ENCODE results near the gene C5orf46. TPM values are rescaled to one million over a fixed set of nuclear protein-coding genes. Genes with fewer than 3 reads are reported as not detected.

Gene C5orf46
- total and polyA plus RNA-seq, 2 of the 13 experiments (the other 11 are each of a cell fraction or from before 2014, with no cell fraction given), result not detected

DNA sequence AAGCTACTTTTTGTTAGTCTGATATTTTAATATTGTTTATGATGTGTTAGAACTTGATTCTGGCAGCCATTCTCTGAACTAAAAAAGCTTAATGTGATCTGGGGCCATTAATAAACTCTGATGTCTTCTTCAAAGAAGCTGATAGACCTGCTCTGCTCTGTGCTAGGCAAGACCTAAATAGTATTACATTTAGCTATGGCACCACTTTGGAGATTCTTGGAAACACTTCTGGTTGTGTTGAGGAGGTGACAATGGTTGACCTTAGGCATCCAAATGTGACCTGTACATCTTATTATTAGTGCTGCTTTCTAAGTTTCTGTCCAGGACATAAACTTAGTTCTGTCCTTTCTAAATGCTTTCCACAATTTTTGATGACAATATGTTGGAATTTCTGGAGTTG is 49.5 kb downstream of the C5orf46 start:
- Histone ChIP-seq H3K36me3 (replicated peaks in 1 of 2; ENCODE audit: control insufficient read depth in 1 of 2, insufficient read depth in 2 of 2, low read length in 2 of 2) (no peaks in the 10 kb centered on the region), H2AFZ (ENCODE audit: low read length) (no peak overlapping the region), H3K4me2 (ENCODE audit: low read depth, low read length) (no peak overlapping the region), H3K27me3 (ENCODE audit: control insufficient read depth in 1 of 2, insufficient read depth in 2 of 2, low read length in 2 of 2) (no peaks in the 10 kb centered on the region), H3K4me1 (ENCODE audit: insufficient read depth, low read length) (no peaks in the 10 kb centered on the region), H3K79me2 (ENCODE audit: insufficient read depth, low read length) (no peaks in the 10 kb centered on the region), H3K9ac (ENCODE audit: insufficient read depth, low read depth, low read length) (no peak overlapping the region), H4K20me1 (ENCODE audit: insufficient read depth, low read length) (no peaks in the 10 kb centered on the region), H3K4me3 (replicated peaks in 1 of 3; ENCODE audit: insufficient read depth in 1 of 3, low read depth in 2 of 3, low read length in 3 of 3) (no peak overlapping the region), H3K27ac (ENCODE audit: extremely low read length, insufficient read depth, low read length) (no peak overlapping the region), H3K9me3 (ENCODE audit: low read length) (no peaks in the 10 kb centered on the region)
- BruUV-seq (replicated peaks), result no TSS peak
- FAIRE-seq, result no peak
- TF ChIP-seq JUND (CRISPR knock-in tag; IDR thresholded peaks at IDR 0.05) (no peak), ZNF510 (CRISPR knock-in tag; IDR thresholded peaks at IDR 0.05; ENCODE audit: low read depth) (no peak), ZBTB10 (CRISPR knock-in tag; IDR thresholded peaks at IDR 0.05; ENCODE audit: borderline replicate concordance) (no peak), KAT7 (CRISPR knock-in tag; IDR thresholded peaks at IDR 0.05; ENCODE audit: borderline replicate concordance) (no peak)
- DNase-seq (ENCODE audit: low spot score), result no peak
- no peak for ATAC-seq
- POLR2A ChIA-PET, result no interaction called here
- CTCF ChIA-PET (ENCODE audit: low intra/inter-chr PET ratio, low total read pairs), result interaction anchor here (1.1 to 1.2 kb wide), 2 partner anchors 34 to 874 kb away, joined by 5 to 7 read pairs; no protein-coding TSS in a partner anchor
- intact Hi-C loops (cut with micrococcal nuclease; ENCODE audit: unreplicated experiment), result loop anchor here (1.0 to 10.0 kb wide), 5 partner anchors 18 to 268 kb away; no protein-coding TSS in a partner anchor
- in situ Hi-C loops (cut with HindIII; ENCODE audit: extremely low pct_ligation_motif_present, low pct_unique_long_range_greater_than_20kb), result loop anchor here (5.0 kb wide), 1 partner anchor 80 kb away; no protein-coding TSS in a partner anchor

DNA sequence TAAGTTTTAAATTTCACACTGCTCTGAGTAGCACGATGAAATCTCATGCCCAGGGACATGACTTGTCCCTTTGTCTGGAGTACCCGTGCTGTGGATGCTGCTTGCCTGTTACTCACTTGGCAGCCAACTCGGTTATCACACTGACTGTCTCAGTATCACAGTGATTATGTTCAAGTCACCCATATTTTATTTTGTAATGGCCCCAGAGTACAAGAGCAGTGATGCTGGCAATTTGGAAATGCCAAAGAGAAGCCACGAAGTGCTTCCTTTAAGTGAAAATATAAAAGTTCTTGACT is 50.6 kb downstream of the C5orf46 start:
- Histone ChIP-seq H3K36me3 (replicated peaks in 1 of 2; ENCODE audit: control insufficient read depth in 1 of 2, insufficient read depth in 2 of 2, low read length in 2 of 2) (no peaks in the 10 kb centered on the region), H3K4me2 (ENCODE audit: low read depth, low read length) (no peak overlapping the region), H3K9ac (ENCODE audit: insufficient read depth, low read depth, low read length) (no peak overlapping the region), H3K79me2 (ENCODE audit: insufficient read depth, low read length) (no peaks in the 10 kb centered on the region), H2AFZ (ENCODE audit: low read length) (no peak overlapping the region), H3K27ac (ENCODE audit: extremely low read length, insufficient read depth, low read length) (no peak overlapping the region), H3K9me3 (ENCODE audit: low read length) (no peaks in the 10 kb centered on the region), H3K27me3 (ENCODE audit: control insufficient read depth in 1 of 2, insufficient read depth in 2 of 2, low read length in 2 of 2) (no peaks in the 10 kb centered on the region), H4K20me1 (ENCODE audit: insufficient read depth, low read length) (no peaks in the 10 kb centered on the region), H3K4me3 (replicated peaks in 1 of 3; ENCODE audit: insufficient read depth in 1 of 3, low read depth in 2 of 3, low read length in 3 of 3) (no peak overlapping the region), H3K4me1 (ENCODE audit: insufficient read depth, low read length) (no peaks in the 10 kb centered on the region)
- TF ChIP-seq ZNF180 (CRISPR knock-in tag; IDR thresholded peaks at IDR 0.05; ENCODE audit: borderline replicate concordance, low read depth), result no peak
- ChIA-PET POLR2A (no interaction called here), CTCF (ENCODE audit: low intra/inter-chr PET ratio, low total read pairs) (no interaction called here)
- DNase-seq (ENCODE audit: low spot score) (no peak), ATAC-seq (no peak), FAIRE-seq (no peak)
- no TSS peak for BruUV-seq (replicated peaks)
- in situ Hi-C loops (cut with HindIII; ENCODE audit: extremely low pct_ligation_motif_present, low pct_unique_long_range_greater_than_20kb), result loop anchor here (5.0 kb wide), 1 partner anchor 82 kb away; no protein-coding TSS in a partner anchor
- intact Hi-C loops (cut with micrococcal nuclease; ENCODE audit: unreplicated experiment), result loop anchor here (5.0 to 10.0 kb wide), 3 partner anchors 33 to 269 kb away; no protein-coding TSS in a partner anchor
- WGBS (ENCODE audit: low lambda C conversion rate), result 3% methylated on average over 3 of the region's 4 CpGs

Data from HepG2 (cell line).